HG03571 (cell line): ENCODE measurements around the gene TLCD2.
A peak's percentile ranks its signal among the peaks of the same experiment; 100 is the strongest.
"Not testable (repeated sequence)": the region's sequence is repeated elsewhere in the genome, so short reads cannot be mapped to it uniquely, and the experiment has no call there.

Experiments
- ATAC-seq: cut with Tn5 transposase; IDR thresholded peaks from one replicate; pipeline ENCODE4 v1.9.1; 2021; ENCODE audit not compliant: unreplicated experiment

The TLCD2 gene

DNA sequence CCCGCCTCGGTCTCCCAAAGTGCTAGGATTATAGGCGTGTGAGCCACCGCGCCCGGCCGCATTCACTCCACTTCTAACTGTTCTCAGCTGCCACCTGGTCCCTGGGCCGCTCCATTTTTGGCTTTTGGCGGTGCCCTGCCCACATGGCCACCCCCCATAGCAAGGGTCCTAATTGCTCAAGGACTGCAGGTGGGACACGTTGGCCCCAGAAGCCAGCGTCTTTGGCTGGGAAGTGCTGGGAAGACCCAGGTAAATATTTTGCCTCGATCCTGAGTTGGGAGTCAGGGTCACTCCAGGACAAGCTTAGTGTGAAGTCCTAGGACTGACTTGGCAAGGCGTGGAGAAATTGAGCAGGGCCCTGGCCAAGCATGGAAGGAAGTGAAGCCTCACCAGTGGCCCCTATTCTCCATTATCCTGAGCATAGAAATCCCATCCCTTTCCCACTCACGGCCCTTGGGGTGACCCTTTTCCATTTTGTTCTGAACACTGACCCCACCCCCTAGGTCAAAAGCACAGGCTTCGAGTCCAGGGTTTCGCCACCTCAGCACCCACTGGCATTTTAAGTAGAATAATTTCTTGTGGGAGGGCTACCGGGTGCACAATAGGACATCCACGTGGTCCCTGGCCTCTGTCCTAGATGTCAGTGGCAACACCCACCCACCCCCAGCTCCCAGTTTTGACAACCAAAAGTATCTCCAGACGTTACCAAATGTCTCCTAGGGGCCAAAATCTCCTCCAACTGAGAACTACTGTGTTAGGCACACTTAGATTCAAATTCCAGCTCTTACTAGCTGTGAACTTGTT lies 8.4 kb upstream of the TLCD2 start:
- ATAC-seq = no peak

GRCh38 chr17:1716912-1717695 lies 6.9 kb upstream of the TLCD2 start:
- ATAC-seq = peak; percentile 34

DNA sequence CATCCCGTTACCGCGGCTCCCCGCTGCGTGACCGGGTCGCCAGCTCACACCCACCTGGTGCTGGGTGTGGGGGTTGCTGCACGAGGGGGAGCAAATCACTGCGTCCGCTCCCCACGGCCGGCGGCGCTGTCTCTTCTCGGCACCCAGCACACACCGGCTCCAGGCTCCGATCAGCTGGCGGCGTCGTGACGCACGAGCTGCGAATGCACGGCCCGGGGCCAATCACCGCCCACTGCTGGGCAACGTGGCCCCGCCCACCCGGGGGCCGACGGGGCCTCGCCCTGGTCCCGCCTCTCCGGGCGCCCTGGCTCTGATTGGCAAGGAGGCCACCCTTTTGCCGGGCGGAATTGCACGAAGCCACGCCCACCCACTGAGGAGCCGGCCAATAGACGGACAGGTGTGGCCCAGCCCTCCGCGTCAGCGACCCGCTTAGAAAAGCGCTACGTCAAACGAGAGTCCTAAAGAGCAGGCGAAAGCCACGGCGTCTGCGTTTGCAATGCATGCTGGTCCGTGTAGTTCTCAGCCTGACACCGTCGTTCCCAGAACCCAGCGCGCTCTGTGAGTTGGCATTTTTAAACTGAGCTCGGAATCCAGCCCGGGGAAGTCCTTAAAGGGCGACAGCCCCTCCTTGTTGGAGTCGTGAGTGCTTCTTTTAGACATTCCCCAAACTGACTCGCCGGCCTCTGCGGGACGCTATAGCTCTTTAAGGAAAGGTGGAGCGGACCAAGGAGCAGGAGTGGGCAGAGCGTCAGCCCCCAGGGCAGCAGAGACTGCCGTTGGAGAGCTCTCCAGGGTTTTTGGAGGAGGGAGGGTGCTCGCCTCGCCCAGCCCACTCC lies 6.1 kb upstream of the TLCD2 start:
- ATAC-seq = peak; percentile 70

- ATAC-seq = no peak
Measured at GRCh38 chr17:1715803-1716075, 5.6 kb upstream of the TLCD2 start.

- no peak for ATAC-seq
Measured at GRCh38 chr17:1714980-1715802, 5.0 kb upstream of the TLCD2 start.

GRCh38 chr17:1714427-1714979 lies 4.3 kb upstream of the TLCD2 start:
- ATAC-seq = no peak

- ATAC-seq = no peak
Measured at GRCh38 chr17:1713878-1714426, 3.8 kb upstream of the TLCD2 start.

- ATAC-seq = no peak
Measured at GRCh38 chr17:1713160-1713877, 3.1 kb upstream of the TLCD2 start.

GRCh38 chr17:1712271-1712670 lies 2.1 kb upstream of the TLCD2 start:
- no peak for ATAC-seq

GRCh38 chr17:1711804-1712203 lies 1.6 kb upstream of the TLCD2 start:
- ATAC-seq = no peak

GRCh38 chr17:1710807-1711553 lies 803 bp upstream of the TLCD2 start:
- ATAC-seq = no peak

DNA sequence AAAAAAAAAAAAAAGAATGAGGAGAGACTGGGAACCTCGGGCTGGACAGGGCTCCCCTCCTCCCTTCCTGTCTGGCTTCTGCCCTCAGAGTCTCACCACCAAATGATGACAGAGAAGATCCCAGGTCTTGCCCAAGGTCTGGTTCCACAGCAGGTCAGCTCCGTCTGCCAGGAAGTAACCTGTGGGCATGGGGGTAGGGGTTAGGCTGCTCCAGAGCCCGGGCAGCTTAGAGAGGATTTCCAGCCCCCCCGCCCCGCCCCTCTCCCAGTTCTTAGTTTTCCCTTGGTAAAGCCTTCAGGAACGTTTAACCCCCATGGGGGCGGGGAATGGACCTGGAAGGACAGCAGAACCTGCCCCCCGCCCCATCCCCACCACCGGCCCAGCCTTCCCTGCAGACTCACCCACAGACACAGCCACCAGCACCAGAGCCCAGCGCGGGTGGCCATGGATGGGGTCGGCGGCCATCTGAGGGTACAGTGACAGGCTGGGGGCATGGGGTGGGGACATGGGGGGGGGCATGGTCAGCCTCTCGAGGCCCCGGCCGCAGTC lies 700 bp downstream of the TLCD2 start:
- no peak for ATAC-seq

- not testable (repeated sequence) for ATAC-seq
Measured at GRCh38 chr17:1708791-1709346, 1.3 kb downstream of the TLCD2 start.

- ATAC-seq = no peak
Measured at GRCh38 chr17:1707107-1707506, 3.1 kb downstream of the TLCD2 start.

DNA sequence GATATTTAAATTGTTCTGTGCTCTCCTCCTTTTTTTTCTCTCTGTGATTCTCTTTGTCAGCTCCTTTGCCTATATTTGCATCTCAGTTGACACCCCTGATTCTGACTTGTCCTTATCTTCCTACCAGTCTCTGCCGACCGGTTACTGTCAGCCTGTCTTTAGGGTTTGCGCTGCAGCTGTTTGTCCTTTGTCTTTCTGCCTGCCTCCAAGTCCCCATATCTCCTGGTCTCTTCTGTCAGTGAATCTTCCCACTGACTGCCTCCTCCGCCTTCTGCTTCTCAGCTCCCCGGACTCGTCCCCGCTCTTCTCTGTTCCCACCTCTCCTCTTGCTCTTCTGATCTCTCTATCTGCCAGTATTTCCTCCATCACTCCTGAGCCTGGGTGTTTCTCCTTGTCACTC lies 5.2 kb downstream of the TLCD2 start:
- ATAC-seq = no peak

- no peak for ATAC-seq
Measured at GRCh38 chr17:1703063-1703462, 7.1 kb downstream of the TLCD2 start.

DNA sequence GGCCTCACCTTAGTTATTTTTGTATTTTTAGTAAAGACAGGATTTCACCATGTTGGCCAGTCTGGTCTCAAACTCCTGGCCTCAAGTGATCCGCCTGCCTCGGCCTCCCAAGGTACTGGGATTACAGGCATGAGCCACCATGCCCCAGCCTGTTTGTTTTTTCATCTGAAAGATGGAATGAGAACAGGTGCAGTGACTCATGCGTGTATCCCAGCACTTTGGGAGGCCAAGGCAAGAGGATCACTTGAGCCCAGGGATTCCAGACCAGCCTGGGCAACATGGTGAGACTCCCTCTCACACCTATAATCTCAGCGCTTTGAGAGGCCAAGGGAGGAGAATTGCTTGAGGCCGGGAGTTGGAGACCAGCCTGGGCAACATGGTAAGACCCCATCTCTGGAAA lies 10.3 kb downstream of the TLCD2 start:
- not testable (repeated sequence) for ATAC-seq

- ATAC-seq = no peak
Measured at GRCh38 chr17:1697681-1698080, 12.5 kb downstream of the TLCD2 start.
